ENCODE measurements around the gene NOP53. TPM values are rescaled to one million over a fixed set of nuclear protein-coding genes. Genes with fewer than 3 reads are reported as not detected.

The NOP53 gene
- total and polyA plus RNA-seq, 2 of the 4 experiments (the other 2 are of a cell fraction), result 59.5 to 83.2 TPM

GRCh38 chr19:47750752-47751151 lies 5.4 kb downstream of the NOP53 start:
- no peak overlapping the region for H2BK15ac ChIP-seq (ENCODE audit: low read depth, low read length)
- H2AK5ac ChIP-seq (ENCODE audit: low read depth, low read length), result no peak overlapping the region
- H2AK9ac ChIP-seq (replicated peaks; ENCODE audit: low read depth, low read length, poor library complexity), result no peak overlapping the region
- H4K91ac ChIP-seq (ENCODE audit: insufficient read depth, low read depth, low read length), result no peak overlapping the region
- no peak for DNase-seq
- H3K9me3 ChIP-seq (ENCODE audit: control insufficient read depth, insufficient read depth, low read length), result no peaks in the 10 kb centered on the region
- H3K9me1 ChIP-seq (ENCODE audit: insufficient read depth, low read length), result no peaks in the 10 kb centered on the region
- intact Hi-C loops (cut with micrococcal nuclease), result no loop called here
- no peak overlapping the region for H2BK5ac ChIP-seq (ENCODE audit: low read depth, low read length, poor library complexity, severe bottlenecking)
- H3K4me3 ChIP-seq (ENCODE audit: insufficient read depth, low read depth, low read length), result no peak overlapping the region
- no peak overlapping the region for H3K9ac ChIP-seq (ENCODE audit: low read depth, low read length)
- H4K5ac ChIP-seq (ENCODE audit: low read depth, low read length), result no peak overlapping the region
- H3K14ac ChIP-seq (replicated peaks; ENCODE audit: low read depth, low read length), result no peak overlapping the region
- no peak overlapping the region for H3K27ac ChIP-seq (ENCODE audit: insufficient read depth, low read length)
- in situ Hi-C loops (cut with MboI; ENCODE audit: low sequenced_read_pairs), result no loop called here
- no peak overlapping the region for H3K56ac ChIP-seq (ENCODE audit: extremely low read depth, insufficient read depth, low read length)
- H3K18ac ChIP-seq (ENCODE audit: low read depth, low read length), result no peak overlapping the region
- no peak overlapping the region for H4K8ac ChIP-seq (ENCODE audit: low read depth in 2 of 2, low read length in 2 of 2)
- CTCF ChIA-PET, result no interaction called here
- no peak overlapping the region for H2BK20ac ChIP-seq (ENCODE audit: low read depth, low read length)
- H3K4me2 ChIP-seq (ENCODE audit: low read depth, low read length), result no peak overlapping the region
- ATAC-seq (ENCODE audit: low read depth), result no peak
- H2AFZ ChIP-seq (replicated peaks; ENCODE audit: low read length, poor library complexity), result no peak overlapping the region
- no TSS peak for BruUV-seq (replicated peaks)
- no peak overlapping the region for H2BK120ac ChIP-seq (ENCODE audit: low read depth, low read length)
- dilution Hi-C loops (cut with HindIII; ENCODE audit: low sequenced_read_pairs, unreplicated experiment), result no loop called here
- TF ChIP-seq MXI1 (IDR thresholded peaks at IDR 0.05; ENCODE audit: borderline replicate concordance, low read depth, low read length) (no peak), CHD1 (IDR thresholded peaks at IDR 0.05; ENCODE audit: low read depth, low read length) (no peak), FOS (IDR thresholded peaks at IDR 0.05; ENCODE audit: low read depth, low read length) (no peak), SMC3 (IDR thresholded peaks at IDR 0.05; ENCODE audit: low read depth, low read length) (no peak), ELK1 (IDR thresholded peaks at IDR 0.05; ENCODE audit: borderline replicate concordance, low read depth, low read length) (no peak), MAFK (IDR thresholded peaks at IDR 0.05; ENCODE audit: low read depth, low read length) (no peak), RCOR1 (IDR thresholded peaks at IDR 0.05; ENCODE audit: insufficient replicate concordance, low read length) (no peak), MAZ (IDR thresholded peaks at IDR 0.05; ENCODE audit: borderline replicate concordance, low read depth, low read length) (no peak), BHLHE40 (IDR thresholded peaks at IDR 0.05; ENCODE audit: low read depth, low read length) (no peak), RAD21 (IDR thresholded peaks at IDR 0.05; ENCODE audit: low read length) (no peak), POLR2A (IDR thresholded peaks at IDR 0.05; ENCODE audit: low read depth, low read length) (no peak), CTCF (conservative IDR thresholded peaks at IDR 0.05; ENCODE audit: low read depth, low read length) (no peak), NFE2L2 (IDR thresholded peaks at IDR 0.05; ENCODE audit: low read depth, low read length) (no peak)
- TF ChIP-seq, protein P1, sequence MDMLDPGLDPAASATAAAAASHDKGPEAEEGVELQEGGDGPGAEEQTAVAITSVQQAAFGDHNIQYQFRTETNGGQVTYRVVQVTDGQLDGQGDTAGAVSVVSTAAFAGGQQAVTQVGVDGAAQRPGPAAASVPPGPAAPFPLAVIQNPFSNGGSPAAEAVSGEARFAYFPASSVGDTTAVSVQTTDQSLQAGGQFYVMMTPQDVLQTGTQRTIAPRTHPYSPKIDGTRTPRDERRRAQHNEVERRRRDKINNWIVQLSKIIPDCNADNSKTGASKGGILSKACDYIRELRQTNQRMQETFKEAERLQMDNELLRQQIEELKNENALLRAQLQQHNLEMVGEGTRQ (IDR thresholded peaks at IDR 0.05; ENCODE audit: low read depth, low read length), result no peak
- H3K27me3 ChIP-seq (ENCODE audit: control insufficient read depth, insufficient read depth, low read length), result no peaks in the 10 kb centered on the region
- peaks cover 32 to 42% of the 10 kb centered on the region in 2 experiments for H3K79me1 ChIP-seq (ENCODE audit: low read depth in 1 of 2, low read length in 2 of 2)
- peaks cover 64% of the 10 kb centered on the region for H3K36me3 ChIP-seq (ENCODE audit: control insufficient read depth, insufficient read depth, low read length)
- H3K4me1 ChIP-seq (ENCODE audit: control insufficient read depth, insufficient read depth, low read length), result no peaks in the 10 kb centered on the region
- H3K23ac ChIP-seq (ENCODE audit: low read depth, low read length), result no peak overlapping the region
- 98% methylated on average over 13 of the region's 18 CpGs; no CpG with 5 or more reads in 1 of the 2 experiments for WGBS, 2 experiments (ENCODE audit: extremely low coverage in 2 of 2, insufficient read length in 1 of 2)
- POLR2A ChIA-PET (ENCODE audit: unreplicated experiment), result no interaction called here
- H3K4ac ChIP-seq (ENCODE audit: low read depth, low read length), result no peak overlapping the region
- H4K20me1 ChIP-seq (ENCODE audit: insufficient read depth, low read length), result peaks cover 33% of the 10 kb centered on the region

All from IMR-90 (cell line).